Body of pancreas (tissue), 4 donors: ENCODE measurements around the gene OR5A2. TPM values are rescaled to one million over a fixed set of nuclear protein-coding genes. Genes with fewer than 3 reads are reported as not detected.
A peak's percentile ranks its signal among the peaks of the same experiment; 100 is the strongest.
"Not testable (repeated sequence)": the region's sequence is repeated elsewhere in the genome, so short reads cannot be mapped to it uniquely, and the experiment has no call there.

ENCODE experiments used
- ATAC-seq: fragments of 150-250 bp; one replicate; pipeline ENCODE4 v1.9.1; 2016
- DNase-seq, 4 donors: peaks; one replicate each; pipeline ENCODE4 v3.0.0-alpha.2; 2019
- H3K27ac ChIP-seq, 4 donors: fragments of 200-600 bp; sonication (generic); 1 replicate in 3 of 4; 2 replicates in 1 of 4; pipeline versions ENCODE4 v1.5.1 to v1.6.1; 2016 to 2019; ENCODE audit warnings: mild to moderate bottlenecking in 1 of 4, mixed read lengths in 1 of 4, moderate library complexity in 1 of 4
- H3K27me3 ChIP-seq, 2 donors: fragments of 200-600 bp; sonication (generic); one replicate each; pipeline ENCODE4 v1.6.0; 2016; ENCODE audit warnings: mild to moderate bottlenecking in 1 of 2
- H3K36me3 ChIP-seq, 2 donors: fragments of 200-600 bp; sonication (generic); replicated peaks in 1 of 2; 2 replicates each; pipeline ENCODE4 v1.5.1; 2016; ENCODE audit warnings: low read depth in 2 of 2; ENCODE audit not compliant: insufficient read depth in 1 of 2
- H3K4me1 ChIP-seq: fragments of 200-600 bp; sonication (generic); one replicate; pipeline ENCODE4 v1.6.0; 2016
- H3K4me3 ChIP-seq, 2 donors: fragments of 200-600 bp; sonication (generic); 1 replicate in 1 of 2; 2 replicates in 1 of 2; pipeline ENCODE4 v1.5.1; 2016 to 2019
- H3K9me3 ChIP-seq, 3 donors: fragments of 200-600 bp; sonication (generic); 1 replicate in 2 of 3; 2 replicates in 1 of 3; pipeline ENCODE4 v1.5.1; 2016
- CTCF ChIP-seq, 7 experiments: fragments of 450-650 bp in 4 of 7; fragments of 200-600 bp in 3 of 7; sonication (generic) in 3 of 7; IDR thresholded peaks; one replicate each; pipeline ENCODE4 v1.5.1; 2016 to 2019; ENCODE audit warnings: antibody characterized with exemption in 7 of 7
- POLR2A ChIP-seq, 3 donors: fragments of 450-650 bp; IDR thresholded peaks; one replicate each; pipeline ENCODE4 v1.6.1; 2016; ENCODE audit warnings: antibody characterized with exemption in 3 of 3, mild to moderate bottlenecking in 2 of 3
- WGBS, 2 donors: methylation state at CpG; one replicate each; pipeline ENCODE4 v1.1.5; 2017; 5-methylcytosine and 5-hydroxymethylcytosine counted together
- intact Hi-C: fragments of 100-400 bp; cut with DNase I; formaldehyde crosslinking; loops from one replicate; pipeline ENCODE4 v1.15.1; 2023
- total RNA-seq, 2 donors: library from RNA; depleted of rRNA; stranded (reverse); fragments of >200 nt; gene quantifications; one replicate each; pipeline ENCODE4 v1.1.0, GENCODE V29; 2016

The OR5A2 gene
- total RNA-seq, 2 donors from 2014 or later = not detected

GRCh38 chr11:59401262-59401552 is 25.0 kb downstream of the OR5A2 start:
- Histone ChIP-seq H3K27me3 (no peaks in the 10 kb centered on the region), H3K9me3 (no peaks in the 10 kb centered on the region), H3K4me3 (no peak overlapping the region), H3K4me1 (no peaks in the 10 kb centered on the region), H3K27ac (no peak overlapping the region), H3K36me3 (no peaks in the 10 kb centered on the region)
- ATAC-seq = no peak
- intact Hi-C loops = no loop called here
- TF ChIP-seq CTCF (IDR thresholded peaks at IDR 0.05) (peak in 3 of 7 experiments; percentile 5 to 10 (median 8)), POLR2A (IDR thresholded peaks at IDR 0.05) (no peak)
- DNase-seq = no peak
- 86 to 89% methylated on average over 2 of the region's 2 CpGs for WGBS, 2 donors

GRCh38 chr11:59400461-59401261 is 25.6 kb downstream of the OR5A2 start:
- no peaks in the 10 kb centered on the region for H3K9me3 ChIP-seq
- H3K27ac ChIP-seq = no peak overlapping the region
- no peaks in the 10 kb centered on the region for H3K27me3 ChIP-seq
- H3K4me3 ChIP-seq = no peak overlapping the region
- no peak for TF ChIP-seq CTCF (IDR thresholded peaks at IDR 0.05)
- no peak for TF ChIP-seq POLR2A (IDR thresholded peaks at IDR 0.05)
- no peaks in the 10 kb centered on the region for H3K36me3 ChIP-seq
- DNase-seq = no peak
- intact Hi-C loops = no loop called here
- H3K4me1 ChIP-seq = no peaks in the 10 kb centered on the region
- WGBS, 2 donors = 65 to 75% methylated on average over 3 of the region's 3 CpGs
- no peak for ATAC-seq

- Histone ChIP-seq H3K9me3 (no peaks in the 10 kb centered on the region), H3K36me3 (no peaks in the 10 kb centered on the region), H3K27ac (no peak overlapping the region), H3K27me3 (no peaks in the 10 kb centered on the region), H3K4me1 (no peaks in the 10 kb centered on the region), H3K4me3 (no peak overlapping the region)
- DNase-seq = no peak
- intact Hi-C loops = no loop called here
- no peak for ATAC-seq
- no peak for TF ChIP-seq CTCF (IDR thresholded peaks at IDR 0.05)
- no peak for TF ChIP-seq POLR2A (IDR thresholded peaks at IDR 0.05)
Observed at GRCh38 chr11:59394186-59394585, 32.0 kb downstream of the OR5A2 start.

- no peak overlapping the region for H3K27ac ChIP-seq
- no peaks in the 10 kb centered on the region for H3K9me3 ChIP-seq
- DNase-seq = no peak
- 41 to 47% methylated on average over 2 of the region's 2 CpGs for WGBS, 2 donors
- intact Hi-C loops = no loop called here
- H3K36me3 ChIP-seq = no peaks in the 10 kb centered on the region
- no peak for ATAC-seq
- no peaks in the 10 kb centered on the region for H3K4me1 ChIP-seq
- TF ChIP-seq POLR2A (IDR thresholded peaks at IDR 0.05) (no peak), CTCF (IDR thresholded peaks at IDR 0.05) (no peak)
- H3K4me3 ChIP-seq = no peak overlapping the region
- no peaks in the 10 kb centered on the region for H3K27me3 ChIP-seq
Observed at GRCh38 chr11:59380263-59381059, 45.8 kb downstream of the OR5A2 start.

GRCh38 chr11:59372324-59372723 is 53.9 kb downstream of the OR5A2 start:
- H3K4me3 ChIP-seq, intact Hi-C loops, H3K27ac ChIP-seq, ATAC-seq, H3K9me3 ChIP-seq, H3K36me3 ChIP-seq, DNase-seq, H3K27me3 ChIP-seq, H3K4me1 ChIP-seq: not testable (repeated sequence)
- 33 to 85% methylated on average over 2 to 3 of the region's 3 CpGs for WGBS, 2 donors
